ENCODE data around the gene MFRP.
A peak's percentile ranks its signal among the peaks of the same experiment; 100 is the strongest.
"Not testable (repeated sequence)": the region's sequence is repeated elsewhere in the genome, so short reads cannot be mapped to it uniquely, and the experiment has no call there.

Gene MFRP

GRCh38 chr11:119346605-119347004 is at the start of gene MFRP:
TSS of gene MFRP (minus strand) at chr11:119346705. CDS start at chr11:119346513, 192 bp downstream.
- no peak for DNase-seq (ENCODE audit: low spot score)

- no peak for DNase-seq (ENCODE audit: low spot score)
Observed at GRCh38 chr11:119391275-119391674, 44.8 kb upstream of the MFRP start.

DNA sequence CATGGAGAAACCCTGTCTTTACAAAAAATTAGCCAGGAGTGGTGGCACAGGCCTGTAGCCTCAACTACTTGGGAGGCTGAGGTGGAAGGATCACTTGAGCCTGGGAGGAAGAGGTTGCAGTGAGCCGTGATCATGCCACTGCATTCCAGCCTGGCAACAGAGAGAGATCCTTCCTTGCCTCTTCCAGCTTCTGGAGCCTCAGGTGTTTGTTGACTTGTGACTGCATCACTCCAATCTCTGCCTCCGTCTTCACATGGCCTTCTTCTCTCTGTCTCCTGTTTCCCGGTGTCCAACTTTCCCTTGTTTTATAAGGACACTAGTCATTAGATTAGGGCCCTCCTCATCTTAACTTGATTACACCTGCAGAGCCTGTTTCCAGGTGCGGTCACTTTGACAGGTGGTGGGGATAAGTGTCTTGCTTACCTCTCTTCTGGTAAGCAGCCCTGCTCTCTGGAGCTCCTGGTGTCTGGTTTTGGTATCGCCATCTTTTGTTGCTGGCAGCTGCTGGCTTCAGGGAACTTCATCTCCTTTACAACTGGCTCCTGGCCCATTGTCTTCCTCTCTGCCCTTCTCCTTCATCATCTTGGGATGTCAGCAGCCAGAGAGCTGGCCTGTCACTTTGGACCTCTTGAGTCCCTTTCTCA is 43.2 kb upstream of the MFRP start:
- DNase-seq (ENCODE audit: low spot score): no peak

DNA sequence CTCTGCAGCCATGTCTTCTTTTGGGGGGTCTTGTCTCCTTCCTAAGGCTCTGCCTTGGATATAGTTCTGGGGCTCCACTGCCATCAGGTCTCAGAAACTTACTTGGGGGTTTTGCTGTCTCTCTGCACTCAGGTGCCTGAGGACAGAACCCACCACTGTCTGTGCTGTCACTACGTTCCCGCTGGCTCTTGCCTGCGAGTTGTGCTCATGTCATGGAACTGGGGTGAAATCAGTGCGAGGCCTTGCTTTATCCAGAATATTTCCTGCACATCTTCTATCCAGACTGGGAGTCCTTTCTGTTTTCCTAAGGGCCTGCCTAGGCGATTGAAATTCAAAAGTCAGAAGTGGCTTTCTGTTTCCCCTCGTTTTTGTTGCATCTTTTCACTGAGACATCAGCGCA is 41.6 kb upstream of the MFRP start:
- DNase-seq (ENCODE audit: low spot score): no peak

GRCh38 chr11:119384332-119384731 is 37.8 kb upstream of the MFRP start:
- no peak for DNase-seq (ENCODE audit: low spot score)

GRCh38 chr11:119382513-119382912 is 36.0 kb upstream of the MFRP start:
- not testable (repeated sequence) for DNase-seq (ENCODE audit: low spot score)

DNA sequence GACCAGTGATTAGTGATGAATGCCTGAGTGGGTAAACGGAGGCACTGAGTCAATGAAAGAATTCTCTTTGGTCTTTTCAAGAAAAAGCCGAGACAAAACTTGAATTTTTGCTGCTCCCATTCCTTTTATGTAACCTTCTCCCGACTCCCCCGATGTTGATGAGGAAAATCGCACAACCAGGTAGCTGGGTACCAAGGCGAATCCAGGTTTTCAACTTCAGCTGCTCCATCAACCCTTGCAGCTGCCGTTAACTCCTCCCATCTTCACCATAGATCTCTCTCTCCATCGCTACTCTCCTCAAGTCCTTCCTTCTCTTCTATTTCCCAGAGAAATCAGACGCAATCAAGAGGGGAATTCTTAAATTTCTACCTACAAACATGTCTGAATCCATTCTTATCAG is 35.6 kb upstream of the MFRP start:
- DNase-seq (ENCODE audit: low spot score): no peak

GRCh38 chr11:119381181-119381988 is 34.9 kb upstream of the MFRP start, which contains the start of gene USP2:
TSS of gene USP2 (minus strand) at chr11:119381690. CDS start at chr11:119373480, 8,210 bp downstream.
- peak; percentile 99 for DNase-seq (ENCODE audit: low spot score)

- DNase-seq (ENCODE audit: low spot score): no peak
Observed at GRCh38 chr11:119380827-119381180, 34.3 kb upstream of the MFRP start.

DNA sequence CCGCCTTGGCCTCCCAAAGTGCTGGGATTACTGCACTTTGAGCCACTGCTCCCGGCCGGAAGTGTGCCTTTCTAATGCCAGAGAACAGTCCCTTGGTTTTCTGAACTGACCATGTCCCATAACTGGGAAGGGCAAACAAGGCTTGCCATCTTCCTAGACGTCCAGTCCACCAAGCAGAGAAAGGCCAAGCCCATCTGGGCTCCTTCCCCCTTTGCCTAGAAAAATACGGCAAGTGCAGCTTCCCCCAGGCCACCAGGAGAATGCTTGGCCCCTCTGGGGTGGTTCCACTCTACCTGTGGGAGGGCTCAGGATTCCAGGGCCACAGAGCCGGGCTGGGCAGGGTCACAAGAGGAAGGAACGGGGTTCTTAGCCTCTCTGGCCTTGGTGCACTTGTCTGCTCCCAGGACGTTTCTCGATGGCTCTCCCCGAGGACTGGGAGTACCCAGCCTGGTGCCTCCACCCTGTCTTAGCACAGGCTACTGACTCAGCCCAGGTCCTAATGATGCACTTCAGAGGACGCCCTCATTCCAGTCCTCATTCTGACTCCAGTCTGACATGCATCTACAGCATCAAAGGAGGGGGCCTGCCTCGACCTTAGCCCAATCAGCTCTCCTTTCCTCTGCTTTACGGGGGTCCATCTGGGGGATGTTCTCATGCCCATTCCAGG is 33.8 kb upstream of the MFRP start:
- no peak for DNase-seq (ENCODE audit: low spot score)

DNA sequence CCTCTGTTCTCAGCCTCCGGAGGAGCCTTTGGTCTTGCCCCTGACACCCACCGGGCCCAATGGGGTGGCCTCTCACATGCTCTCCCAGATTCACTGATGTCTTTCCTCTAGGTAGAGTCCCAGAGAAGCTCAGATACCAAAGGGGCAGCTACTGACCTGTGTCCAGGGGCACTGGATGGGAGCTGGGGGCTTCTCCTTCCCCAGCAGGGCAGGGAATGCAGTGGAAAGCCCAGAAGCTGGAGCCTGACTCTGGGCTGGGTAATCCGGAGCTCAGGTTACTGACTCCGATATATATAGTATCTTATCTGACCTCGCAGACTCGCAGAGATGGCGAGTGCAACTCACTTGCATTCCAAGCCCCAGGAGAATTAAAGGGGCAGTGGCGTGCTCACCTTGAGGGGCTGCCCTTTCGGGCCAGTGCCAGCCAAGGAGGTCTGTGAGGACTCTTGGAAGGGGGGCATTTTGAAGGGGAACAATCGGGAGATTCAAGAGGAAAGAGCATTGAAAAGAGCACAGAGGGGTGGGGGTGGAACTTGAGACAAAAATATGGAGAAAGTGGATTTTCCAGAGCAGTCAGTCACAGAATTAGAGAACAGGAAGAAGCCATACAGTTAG is 32.5 kb upstream of the MFRP start:
- no peak for DNase-seq (ENCODE audit: low spot score)

DNA sequence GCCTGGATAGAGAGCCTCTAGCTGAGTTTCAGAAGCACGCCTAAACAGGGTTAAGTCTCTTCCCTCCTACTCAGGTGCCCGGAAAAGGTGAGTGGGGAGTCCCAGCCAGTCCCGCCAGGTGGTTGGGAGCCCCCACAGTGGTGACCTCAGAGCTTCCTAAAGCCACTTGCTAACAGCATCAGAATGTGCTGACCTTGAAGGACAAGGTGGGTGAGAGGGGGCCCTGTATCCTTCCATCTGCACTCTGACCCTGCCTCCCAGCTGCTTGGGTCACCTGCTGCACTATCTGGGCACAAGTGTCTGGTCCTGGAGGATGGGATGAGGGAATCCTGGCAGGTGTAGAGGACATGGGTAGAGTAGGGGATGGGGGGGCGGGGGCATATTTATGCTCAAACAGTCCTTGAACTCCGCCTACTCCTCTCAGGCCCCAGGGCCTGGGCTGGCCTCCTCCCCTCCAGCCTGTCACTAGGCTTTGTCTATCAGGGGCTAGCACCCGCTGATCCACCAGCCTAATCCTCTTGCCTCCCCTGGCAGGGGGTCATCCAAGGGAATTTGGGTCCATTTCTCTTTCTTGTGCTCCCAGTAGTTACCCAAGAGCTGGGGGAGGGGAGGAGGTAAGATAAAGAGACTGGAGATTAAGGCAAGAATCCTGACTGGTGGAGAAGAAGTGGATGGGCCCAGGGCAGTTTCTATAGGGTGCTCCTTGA is 31.6 kb upstream of the MFRP start:
- DNase-seq (ENCODE audit: low spot score): no peak

DNA sequence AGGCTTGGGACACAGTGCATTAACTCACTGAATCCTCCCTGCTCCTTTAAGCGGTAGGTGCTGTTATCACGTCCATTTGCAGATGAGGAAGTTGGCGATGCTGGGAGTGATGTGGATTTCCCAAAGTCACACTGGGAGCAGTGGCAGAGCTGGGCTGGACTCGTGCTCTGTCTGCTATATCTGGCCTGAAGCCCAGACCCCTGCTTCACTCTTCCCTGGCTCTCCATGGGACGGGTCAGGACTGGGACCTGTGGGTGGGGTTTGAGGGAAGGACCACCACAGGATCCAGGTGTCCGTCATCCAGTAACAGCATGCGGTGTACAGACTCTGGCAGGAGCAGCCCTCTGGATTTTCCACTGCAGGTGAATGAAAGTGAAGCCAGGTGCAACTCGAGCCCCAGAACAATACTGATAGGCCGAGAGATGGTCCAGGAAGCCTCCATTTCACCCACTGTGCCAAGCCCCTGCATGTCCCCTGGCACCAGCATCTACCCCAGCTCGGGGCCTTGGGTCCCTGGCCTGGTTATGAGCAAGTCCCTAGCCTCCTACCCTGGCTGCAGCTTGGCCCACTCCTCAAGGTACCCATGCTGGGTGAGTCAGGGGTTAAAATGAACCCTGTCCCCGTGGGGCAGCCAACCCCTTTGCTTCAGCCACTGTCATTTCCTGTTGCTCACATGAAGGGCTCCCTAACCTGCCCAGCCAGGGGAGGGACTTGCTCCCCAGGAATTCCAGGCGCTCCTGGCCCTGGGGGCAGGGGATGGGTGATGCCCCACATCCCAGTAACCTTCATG is 30.8 kb upstream of the MFRP start:
- DNase-seq (ENCODE audit: low spot score): no peak

DNA sequence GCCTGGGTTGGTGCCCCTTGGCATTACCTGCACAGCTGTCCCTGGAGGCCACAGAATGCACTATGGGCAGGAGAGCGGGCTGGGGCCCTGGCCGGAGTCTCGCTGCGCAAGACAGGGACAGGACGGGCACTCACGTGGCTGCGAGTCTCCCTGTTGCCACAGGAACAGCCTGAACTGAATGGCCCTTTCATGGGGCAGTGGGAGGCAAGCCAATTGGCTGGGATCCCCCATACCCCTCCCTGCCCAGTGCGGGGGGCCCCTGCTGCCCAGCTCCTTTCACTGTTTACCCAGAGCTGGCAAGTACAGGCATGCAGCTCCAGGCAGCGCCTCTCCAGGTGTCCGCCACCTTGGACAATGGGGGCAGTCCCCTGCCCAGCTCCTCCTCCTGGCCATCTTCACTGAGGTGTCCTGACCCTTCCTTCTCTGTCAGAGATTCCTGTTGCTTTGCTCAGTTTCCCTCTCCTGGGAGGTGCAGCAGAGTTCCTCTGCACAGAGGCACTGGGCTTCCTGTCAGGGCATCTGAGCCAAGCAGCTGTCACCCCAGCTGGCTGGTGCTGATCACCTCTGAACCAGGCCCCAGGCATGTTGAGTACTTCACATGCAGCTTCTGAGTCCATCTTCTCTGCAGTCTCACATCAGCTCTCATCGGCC is 29.8 kb upstream of the MFRP start:
- peak; percentile 97 for DNase-seq (ENCODE audit: low spot score)

- peak; percentile 90 for DNase-seq (ENCODE audit: low spot score)
Observed at GRCh38 chr11:119375337-119376196, 29.1 kb upstream of the MFRP start.

DNA sequence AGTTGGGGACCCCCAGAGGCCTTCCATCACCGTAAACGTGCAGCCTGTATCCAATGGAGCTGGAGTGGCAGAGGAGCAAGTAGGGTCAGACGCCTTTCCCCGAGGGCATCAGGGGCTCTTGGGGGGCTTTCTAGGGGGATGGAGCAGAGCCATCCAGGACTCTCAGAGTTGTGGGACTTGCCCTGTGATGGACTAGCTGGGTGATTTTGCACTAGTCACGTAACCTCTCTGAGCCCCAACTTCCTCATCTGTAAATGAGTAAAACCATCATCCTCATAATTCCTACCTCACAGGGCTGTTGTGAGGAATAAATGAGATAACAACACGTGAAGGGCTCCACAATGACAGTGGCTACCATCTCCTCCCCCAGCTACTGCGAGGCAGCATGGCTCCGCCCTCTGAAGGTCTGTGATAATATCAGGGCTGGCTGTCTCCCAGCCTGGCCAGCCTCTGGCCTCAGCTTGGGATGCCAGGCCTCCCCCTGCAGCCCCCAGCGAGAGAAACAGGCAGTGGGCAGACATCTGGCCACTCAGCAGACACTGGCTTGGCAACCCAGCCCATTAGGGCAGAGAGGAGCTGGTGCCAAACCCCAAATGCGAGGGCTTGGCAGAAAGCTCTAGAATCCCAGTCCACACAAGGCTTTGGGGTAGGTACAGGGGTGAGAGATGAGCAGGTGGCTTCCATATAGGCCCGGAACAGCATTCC is 28.3 kb upstream of the MFRP start:
- DNase-seq (ENCODE audit: low spot score): peak; percentile 80

DNA sequence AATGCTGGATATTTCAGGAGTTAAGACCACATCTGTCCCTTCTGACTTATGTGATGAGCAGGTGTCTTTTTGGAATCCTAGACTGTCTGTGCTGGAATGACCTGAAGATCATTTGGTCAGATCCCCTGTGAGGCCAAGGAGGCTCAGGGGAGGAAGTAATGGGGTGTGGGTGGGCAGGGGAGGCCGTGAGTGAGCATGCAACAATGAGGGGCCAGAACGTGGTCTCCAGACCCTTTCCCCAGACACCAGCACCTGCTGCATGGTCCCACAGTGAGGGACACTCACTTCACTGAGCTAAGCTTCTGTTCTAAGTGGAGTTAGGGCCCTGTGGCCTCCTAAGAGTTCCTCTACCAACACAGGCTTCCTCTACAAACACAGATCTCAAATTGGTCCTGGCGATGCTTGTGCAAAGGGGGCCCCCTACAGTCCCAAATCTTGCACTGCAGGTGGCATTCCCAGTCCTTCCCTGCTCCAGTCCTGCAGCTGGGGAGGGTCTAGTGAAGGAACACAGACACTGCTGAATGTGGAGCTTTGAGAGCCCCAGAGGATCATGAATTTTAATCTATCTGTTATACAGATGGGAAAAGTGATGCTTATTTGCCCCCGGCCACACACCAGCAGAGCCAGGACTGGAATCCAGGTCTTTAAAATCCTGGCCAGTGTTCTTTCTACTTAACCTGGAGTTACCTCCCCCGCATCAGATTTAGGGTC is 27.6 kb upstream of the MFRP start:
- DNase-seq (ENCODE audit: low spot score): peak; percentile 89
